K562 (cell line): Measurements from ENCODE around the gene CRACDL. TPM values are rescaled to one million over a fixed set of nuclear protein-coding genes. Genes with fewer than 3 reads are reported as not detected.

ENCODE experiments used
- ATAC-seq: fragments of 200-7000 bp; cut with Tn5 transposase; 3 replicates; pipeline ENCODE4 v1.9.1; 2020; ENCODE audit warnings: moderate library complexity
- BruUV-seq: library from RNA; stranded (reverse); fragments of 400-500 nt; replicated peaks from 2 replicates; lab custom pipeline; 2021; lab: Mats Ljungman, UMichigan
- CTCF ChIA-PET: fragments of 300-600 bp; formaldehyde crosslinking; extraction: SDS; loops from one replicate; lab custom pipeline; 2021; ENCODE audit warnings: low intra/inter-chr PET ratio; lab: Yijun Ruan, JAX
- POLR2A ChIA-PET: fragments of 300-600, 350-650 bp; sonication (Branson Sonifier 250); formaldehyde crosslinking; extraction: SDS; loops from one replicate; lab custom pipeline; 2021; ENCODE audit warnings: antibody characterized with exemption, inconsistent platforms; lab: Yijun Ruan, JAX
- DNase-seq, 4 experiments: peaks; one replicate each; pipeline versions ENCODE4 v3.0.0 to v3.0.0-alpha.2; 2011 to 2018; ENCODE audit warnings: low spot score in 3 of 4, mixed read lengths in 3 of 4; ENCODE audit errors: extremely low read depth in 1 of 4
- FAIRE-seq: peaks from 2 replicates; lab custom pipeline; 2011; peaks lifted over from hg19 to GRCh38; lab: Jason Lieb, UNC
- H2AFZ ChIP-seq: 2 replicates; pipeline ENCODE4 v1.6.0; 2011; ENCODE audit warnings: low read depth, low read length, control low read depth, inconsistent platforms
- H3K27ac ChIP-seq: fragments of 200-600 bp; 3 replicates; pipeline ENCODE4 v1.8.0; 2011; ENCODE audit warnings: low read depth, mild to moderate bottlenecking, control low read depth, inconsistent platforms, low read length, moderate library complexity, mixed read lengths; ENCODE audit errors: extremely low read depth
- H3K27me3 ChIP-seq, 2 experiments: fragments of 300-600 bp in 1 of 2; 2 replicates in 1 of 2; 3 replicates in 1 of 2; pipeline versions ENCODE4 v1.6.0 to v1.8.0; 2011; ENCODE audit warnings: inconsistent platforms in 2 of 2, low read length in 2 of 2, mild to moderate bottlenecking in 1 of 2, mixed read lengths in 1 of 2, moderate library complexity in 1 of 2; ENCODE audit not compliant: control insufficient read depth in 2 of 2, insufficient read depth in 2 of 2
- H3K36me3 ChIP-seq: fragments of 300-600 bp; 3 replicates; pipeline ENCODE4 v1.8.0; 2011; ENCODE audit warnings: mild to moderate bottlenecking, low read length, inconsistent platforms; ENCODE audit not compliant: control insufficient read depth, insufficient read depth
- H3K4me1 ChIP-seq, 2 experiments: fragments of 200-600 bp in 1 of 2; replicated peaks in 1 of 2; 2 replicates in 1 of 2; 3 replicates in 1 of 2; pipeline versions ENCODE4 v1.5.1 to v1.8.0; 2011; ENCODE audit warnings: inconsistent platforms in 2 of 2, low read length in 2 of 2, mild to moderate bottlenecking in 1 of 2, mixed read lengths in 1 of 2, moderate library complexity in 1 of 2; ENCODE audit not compliant: control insufficient read depth in 2 of 2, insufficient read depth in 2 of 2
- H3K4me2 ChIP-seq: 2 replicates; pipeline ENCODE4 v1.6.1; 2011; ENCODE audit warnings: low read length, control low read depth, inconsistent platforms, mixed read lengths; ENCODE audit not compliant: insufficient read depth
- H3K4me3 ChIP-seq: fragments of 200-600 bp; sonication (generic), shearing (Covaris generic); 2 replicates; pipeline ENCODE4 v1.5.1; 2016; ENCODE audit warnings: control low read depth, inconsistent platforms
- H3K79me2 ChIP-seq: fragments of 200-600 bp; 3 replicates; pipeline ENCODE4 v1.8.0; 2011; ENCODE audit warnings: low read length, inconsistent platforms; ENCODE audit not compliant: control insufficient read depth, insufficient read depth
- H3K9ac ChIP-seq, 2 experiments: 2 replicates each; pipeline versions ENCODE4 v1.6.0 to v1.6.1; 2011; ENCODE audit warnings: low read depth in 2 of 2, low read length in 2 of 2, control low read depth in 1 of 2, inconsistent platforms in 1 of 2, mild to moderate bottlenecking in 1 of 2, mixed read lengths in 1 of 2; ENCODE audit not compliant: insufficient read depth in 1 of 2
- H3K9me1 ChIP-seq: one replicate; pipeline ENCODE4 v1.6.0; 2011; ENCODE audit warnings: inconsistent platforms, mild to moderate bottlenecking, low read length, moderate library complexity; ENCODE audit not compliant: control insufficient read depth, insufficient read depth
- H3K9me3 ChIP-seq: replicated peaks from 2 replicates; pipeline ENCODE4 v1.5.1; 2011; ENCODE audit warnings: low read depth, low read length, inconsistent platforms; ENCODE audit not compliant: control insufficient read depth, insufficient read depth
- H4K20me1 ChIP-seq: replicated peaks from 2 replicates; pipeline ENCODE4 v1.6.1; 2011; ENCODE audit warnings: low read length, inconsistent platforms, mixed read lengths; ENCODE audit not compliant: control insufficient read depth, insufficient read depth
- ARID3B ChIP-seq: fragments of 250-450 bp; sonication (Bioruptor Pico); IDR thresholded peaks from 2 replicates; pipeline ENCODE4 v1.4.0; 2020; ENCODE audit warnings: borderline replicate concordance
- BRF1 ChIP-seq: IDR thresholded peaks from 3 replicates; pipeline ENCODE4 v1.6.1; 2011; ENCODE audit warnings: borderline replicate concordance, mild to moderate bottlenecking; ENCODE audit not compliant: insufficient read length; ENCODE audit errors: extremely low read depth
- DEAF1 ChIP-seq: fragments of 450-650 bp; formaldehyde crosslinking; IDR thresholded peaks from 2 replicates; pipeline ENCODE4 v1.4.0; 2020; ENCODE audit warnings: mild to moderate bottlenecking, moderate library complexity
- E2F1 ChIP-seq: sonication (generic); formaldehyde crosslinking; IDR thresholded peaks from 2 replicates; pipeline ENCODE4 v1.8.1; 2023; ENCODE audit warnings: mild to moderate bottlenecking, missing genetic modification reagents, moderate library complexity
- ETV6 ChIP-seq, 3 experiments: fragments of 150-350 bp in 1 of 3; sonication (generic) in 1 of 3; formaldehyde crosslinking in 1 of 3; IDR thresholded peaks; 2 replicates each; pipeline versions ENCODE4 v1.6.1 to v1.8.0; 2014 to 2022; ENCODE audit warnings: borderline replicate concordance in 2 of 3, low read depth in 2 of 3, antibody characterized with exemption in 1 of 3, low read length in 1 of 3, mild to moderate bottlenecking in 1 of 3, missing genetic modification reagents in 1 of 3
- KDM1A ChIP-seq, 2 experiments: fragments of 450-650 bp; IDR thresholded peaks; 2 replicates each; pipeline ENCODE4 v1.6.1; 2016; ENCODE audit warnings: mild to moderate bottlenecking in 2 of 2
- MCM5 ChIP-seq: fragments of 450-650 bp; IDR thresholded peaks from 2 replicates; pipeline ENCODE4 v1.6.1; 2016; ENCODE audit warnings: low read depth
- MTA1 ChIP-seq: fragments of 450-650 bp; IDR thresholded peaks from 2 replicates; pipeline ENCODE4 v1.6.1; 2017; ENCODE audit warnings: borderline replicate concordance
- RFX1 ChIP-seq: fragments of 450-650 bp; IDR thresholded peaks from 2 replicates; pipeline ENCODE4 v1.6.1; 2016; ENCODE audit warnings: mild to moderate bottlenecking, moderate library complexity
- ZMIZ1 ChIP-seq, 2 experiments: fragments of 150-350 bp in 1 of 2; IDR thresholded peaks; 2 replicates each; pipeline ENCODE4 v1.6.1; 2012 to 2016; ENCODE audit warnings: low read depth in 2 of 2, low read length in 2 of 2, mild to moderate bottlenecking in 1 of 2, moderate library complexity in 1 of 2
- ZNF644 ChIP-seq: fragments of 200-800 bp; sonication (Bioruptor generic); IDR thresholded peaks from 2 replicates; pipeline ENCODE4 v1.6.1; 2016; ENCODE audit warnings: low read depth, missing genetic modification characterization, missing compliant biosample characterization
- ZNF655 ChIP-seq: fragments of 250-450 bp; sonication (Bioruptor Pico); IDR thresholded peaks from 2 replicates; pipeline ENCODE4 v1.5.0; 2021
- WGBS: fragments of 100-300 bp; shearing (Covaris generic); methylation state at CpG from one replicate; pipeline ENCODE4 v1.1.6; 2016; ENCODE audit warnings: low coverage, mixed read lengths; ENCODE audit not compliant: insufficient coverage; ENCODE audit errors: missing lambda C conversion rate; 5-methylcytosine and 5-hydroxymethylcytosine counted together
- in situ Hi-C: fragments of 300-500 bp; cut with MboI; formaldehyde crosslinking; loops from 4 replicates; pipeline ENCODE4 v1.15.0; 2018; ENCODE audit warnings: inconsistent platforms, mixed read lengths
- intact Hi-C: fragments of 100-400 bp; cut with micrococcal nuclease; formaldehyde crosslinking; loops from 2 replicates; pipeline ENCODE4 v1.14.2; 2022
- polyA plus RNA-seq, 8 experiments: library from polyadenylated mRNA; depleted of rRNA in 4 of 8; stranded (reverse) in 5 of 8; unstranded in 3 of 8; fragments of >200 nt; fragmentation: Nextera tagmentation in 2 of 8; fragmentation: Illumina TruSeq in 1 of 8; extraction: Ambion mirVana in 2 of 8; extraction: Trizol in 1 of 8; gene quantifications; 2 replicates each; pipeline versions ENCODE4 v1.2.1 to v1.2.3, GENCODE V29; 2011 to 2014; ENCODE audit warnings: inconsistent platforms in 1 of 8, missing spikeins in 1 of 8
- total RNA-seq, 7 experiments: library from RNA; depleted of rRNA in 6 of 7; stranded (reverse); fragments of >200 nt in 6 of 7; fragmentation: Illumina TruSeq in 2 of 7; extraction: Trizol in 2 of 7; gene quantifications; 2 replicates each; pipeline versions ENCODE4 v1.2.1 to v1.2.3, GENCODE V29; 2011 to 2021; ENCODE audit warnings: low replicate concordance in 1 of 7

The CRACDL gene
- total and polyA plus RNA-seq, 9 of the 15 experiments (the other 6 are each of a cell fraction or from before 2014, with no cell fraction given): not detected

GRCh38 chr2:98897746-98898145, 38.3 kb downstream of the CRACDL start:
- Histone ChIP-seq H4K20me1 (no peaks in the 10 kb centered on the region; the same call in 1 of the 2 replicates), H2AFZ (no peak overlapping the region), H3K9me3 (no peaks in the 10 kb centered on the region), H3K4me2 (no peak overlapping the region), H3K4me3 (no peak overlapping the region), H3K9me1 (no peaks in the 10 kb centered on the region), H3K27me3 (peaks cover 10 to 71% of the 10 kb centered on the region in 2 experiments; a peak in 4 of 5 replicates), H3K4me1 (no peaks in the 10 kb centered on the region), H3K27ac (no peak overlapping the region), H3K79me2 (no peaks in the 10 kb centered on the region), H3K9ac (no peak overlapping the region), H3K36me3 (no peaks in the 10 kb centered on the region)
- no peak for FAIRE-seq
- in situ Hi-C loops: no loop called here
- POLR2A ChIA-PET: interaction anchor here (1.8 kb wide), 1 partner anchor 13 kb away, joined by 5 read pairs; no protein-coding TSS in a partner anchor
- intact Hi-C loops: no loop called here
- BruUV-seq: no TSS peak
- no peak for ATAC-seq
- CTCF ChIA-PET: no interaction called here
- DNase-seq: no peak
- 0% methylated on average over 4 of the region's 4 CpGs for WGBS
- TF ChIP-seq ETV6 (IDR thresholded peaks at IDR 0.05; ENCODE audit: borderline replicate concordance in 1 of 2, low read depth in 2 of 2, low read length in 1 of 2) (no peak), ETV6 (CRISPR knock-in tag; IDR thresholded peaks at IDR 0.05; ENCODE audit: borderline replicate concordance) (no peak), ZNF644 (tag) (no peak), MTA1 (no peak), ARID3B (CRISPR knock-in tag) (no peak), E2F1 (no peak), DEAF1 (CRISPR knock-in tag) (no peak), KDM1A (IDR thresholded peaks at IDR 0.05) (no peak), ZNF655 (CRISPR knock-in tag) (no peak), RFX1 (no peak), ZMIZ1 (IDR thresholded peaks at IDR 0.05; ENCODE audit: low read depth in 2 of 2, low read length in 2 of 2) (no peak), MCM5 (no peak), BRF1 (no peak)
